Measurements from ENCODE around the gene PADI1.

The PADI1 gene

GRCh38 chr1:17183388-17184160 lies 21.4 kb upstream of the PADI1 start:
- no peak for DNase-seq

- no peak for DNase-seq
Observed at GRCh38 chr1:17184161-17184665, 20.7 kb upstream of the PADI1 start.

GRCh38 chr1:17184822-17185484 lies 20.0 kb upstream of the PADI1 start:
- no peak for DNase-seq

DNA sequence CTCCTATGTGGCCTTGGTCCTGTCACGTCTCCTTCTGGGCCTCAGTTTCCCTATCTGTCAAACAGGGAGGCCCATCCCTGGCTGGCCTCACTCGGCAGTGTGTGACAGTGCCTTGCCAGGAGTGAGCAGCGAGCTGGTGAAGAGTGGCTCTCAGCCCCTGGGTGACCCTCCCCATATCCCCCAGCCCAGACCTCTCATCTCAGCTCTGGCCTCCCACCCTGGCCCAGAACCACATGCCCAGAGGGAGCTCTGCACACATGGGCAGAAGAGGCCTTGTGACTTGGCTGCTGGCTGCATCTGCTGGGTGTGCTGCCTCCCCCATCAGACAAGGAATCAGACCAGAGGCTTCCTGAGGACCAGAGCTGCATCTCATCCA lies 19.5 kb upstream of the PADI1 start:
- DNase-seq: no peak

GRCh38 chr1:17186216-17186909 lies 18.6 kb upstream of the PADI1 start:
- no peak for DNase-seq

- no peak for DNase-seq
Observed at GRCh38 chr1:17187051-17187450, 17.9 kb upstream of the PADI1 start.

GRCh38 chr1:17188217-17188616 lies 16.7 kb upstream of the PADI1 start:
- no peak for DNase-seq

GRCh38 chr1:17188889-17189631 lies 15.9 kb upstream of the PADI1 start:
- no peak for DNase-seq

DNA sequence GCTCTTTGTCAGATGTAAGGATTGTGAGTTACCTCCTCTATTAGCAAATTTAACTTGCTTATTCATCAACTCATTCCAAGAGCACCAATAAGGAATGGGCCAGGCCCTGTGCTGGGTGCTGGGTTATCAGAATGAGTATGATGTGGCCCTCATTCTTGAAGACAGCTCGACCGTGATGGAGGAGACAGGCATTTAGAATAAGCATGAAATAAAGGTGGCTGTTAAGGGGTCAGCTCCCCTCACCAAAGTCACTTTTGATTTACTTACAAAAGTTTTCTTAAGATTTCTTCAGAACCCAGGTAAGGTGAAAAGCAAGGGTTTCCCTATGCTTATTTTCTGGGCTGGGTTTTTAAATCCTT lies 15.3 kb upstream of the PADI1 start:
- no peak for DNase-seq

DNA sequence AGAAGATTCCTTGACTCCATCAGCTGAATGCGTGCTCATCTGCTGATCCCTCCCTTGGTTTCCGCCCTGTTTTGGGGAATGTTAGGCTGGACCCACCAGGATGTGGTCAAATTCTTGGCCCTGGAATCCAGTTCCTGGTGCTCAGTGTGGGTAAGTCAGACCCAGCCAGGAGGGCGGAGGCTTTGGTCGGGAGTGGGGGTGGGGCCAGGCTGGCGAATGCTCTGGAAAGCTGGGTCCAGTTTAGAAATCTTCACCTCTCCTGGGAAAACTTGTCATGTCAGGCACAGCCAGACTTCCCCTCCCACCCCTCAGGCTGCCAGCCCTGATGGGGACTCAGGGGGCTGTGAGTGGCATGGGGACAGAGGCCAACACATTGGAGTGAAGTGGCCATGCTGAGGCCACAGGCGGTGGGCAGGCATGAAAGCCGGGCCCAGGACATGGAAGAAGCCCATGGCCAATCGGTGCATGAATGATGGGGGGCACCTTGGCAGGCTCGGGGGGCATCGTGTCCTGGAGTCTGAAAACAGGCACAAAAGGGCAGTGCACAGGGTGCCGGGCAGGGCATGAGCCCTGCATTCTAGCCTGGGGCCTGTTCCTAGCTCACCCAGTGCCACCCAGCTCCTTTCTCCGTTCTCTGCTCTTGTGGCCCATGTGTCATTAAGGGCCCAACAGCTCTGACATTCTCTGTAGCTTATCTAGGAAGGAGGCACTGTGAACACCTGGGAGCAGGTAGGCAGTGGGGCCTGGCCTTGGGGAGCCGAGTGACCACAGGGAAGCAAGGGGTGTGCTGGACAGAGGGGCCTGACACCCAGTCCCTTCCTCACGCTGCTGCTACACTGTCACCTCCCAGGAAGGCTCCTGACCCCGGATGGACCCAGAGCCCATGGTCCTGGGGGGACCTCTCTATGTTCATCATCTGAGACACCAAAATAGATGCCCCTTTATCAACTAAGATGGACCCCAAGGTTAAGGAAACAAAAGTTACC lies 14.6 kb upstream of the PADI1 start:
- no peak for DNase-seq

DNA sequence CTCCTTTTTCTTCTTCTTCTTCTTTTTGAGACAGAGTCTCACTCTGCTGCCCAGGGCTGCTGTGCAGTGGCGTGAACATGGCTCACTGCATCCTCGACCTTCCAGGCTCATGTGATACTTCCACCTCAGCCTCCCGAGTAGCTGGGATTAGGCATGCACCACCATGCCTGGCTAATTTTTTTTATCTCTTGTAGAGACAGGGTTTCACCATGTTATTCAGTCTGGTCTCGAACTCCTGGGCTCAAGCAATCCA lies 13.0 kb upstream of the PADI1 start:
- DNase-seq: no peak

DNA sequence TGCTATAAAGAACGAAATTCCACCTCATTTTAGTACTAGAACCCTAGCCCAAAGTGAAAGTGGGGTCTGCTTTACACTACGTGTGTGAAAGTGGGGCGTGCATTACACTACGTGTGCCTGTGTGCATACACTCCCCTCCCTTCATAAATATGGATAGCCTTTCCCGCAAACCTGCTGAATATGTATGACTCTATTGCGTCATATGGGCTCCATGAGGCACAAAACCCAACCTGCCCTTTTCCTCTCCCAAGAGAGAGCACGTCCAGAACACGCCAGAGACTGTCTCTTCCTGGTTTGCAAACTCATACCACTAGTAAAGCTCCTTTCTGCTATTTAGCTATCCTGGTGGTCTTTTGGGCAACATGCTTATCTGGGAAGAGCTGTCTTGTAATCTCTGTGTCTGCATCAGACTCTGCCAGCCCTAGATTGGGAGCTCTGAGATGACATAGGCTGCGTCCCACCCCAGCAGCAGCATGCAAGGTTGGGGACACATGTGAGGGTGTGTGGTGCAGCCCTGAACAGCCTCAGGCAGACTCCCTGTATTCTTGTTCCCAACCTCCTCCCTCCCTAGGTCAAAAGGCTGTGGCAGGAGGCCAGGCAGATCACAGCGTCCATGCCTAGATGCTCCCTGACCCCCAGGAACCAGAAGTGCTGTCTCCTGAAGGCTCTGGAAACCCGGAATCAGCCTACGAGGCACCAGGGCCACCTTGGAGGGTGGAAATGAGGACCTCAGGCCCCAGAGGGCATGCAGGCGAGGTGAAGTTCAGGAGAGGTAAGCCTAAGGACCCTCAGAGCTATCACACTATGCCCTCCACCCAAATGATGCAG lies 12.3 kb upstream of the PADI1 start:
- DNase-seq: no peak

GRCh38 chr1:17193222-17194132 lies 11.5 kb upstream of the PADI1 start:
- DNase-seq: no peak

DNA sequence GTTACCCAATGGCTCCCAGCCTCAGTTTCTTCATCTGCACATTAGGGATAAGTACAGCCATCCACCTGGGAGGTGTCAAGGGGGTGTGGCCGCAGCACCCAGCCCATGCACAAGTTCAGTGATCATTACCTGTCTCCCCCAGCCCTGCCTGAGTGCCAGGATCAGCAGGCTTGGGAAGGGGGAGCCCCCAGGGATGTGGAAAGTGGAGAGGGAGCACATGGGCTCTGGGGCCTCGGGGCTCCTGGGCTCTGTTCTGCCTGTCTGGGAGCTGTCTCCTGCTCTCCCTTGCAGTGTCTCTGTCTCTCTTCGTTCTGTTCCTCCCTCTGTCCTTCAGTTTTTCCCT lies 10.8 kb upstream of the PADI1 start:
- DNase-seq: no peak

- DNase-seq: no peak
Observed at GRCh38 chr1:17194615-17195528, 10.1 kb upstream of the PADI1 start.

- DNase-seq: no peak
Observed at GRCh38 chr1:17195731-17196130, 9.2 kb upstream of the PADI1 start.

DNA sequence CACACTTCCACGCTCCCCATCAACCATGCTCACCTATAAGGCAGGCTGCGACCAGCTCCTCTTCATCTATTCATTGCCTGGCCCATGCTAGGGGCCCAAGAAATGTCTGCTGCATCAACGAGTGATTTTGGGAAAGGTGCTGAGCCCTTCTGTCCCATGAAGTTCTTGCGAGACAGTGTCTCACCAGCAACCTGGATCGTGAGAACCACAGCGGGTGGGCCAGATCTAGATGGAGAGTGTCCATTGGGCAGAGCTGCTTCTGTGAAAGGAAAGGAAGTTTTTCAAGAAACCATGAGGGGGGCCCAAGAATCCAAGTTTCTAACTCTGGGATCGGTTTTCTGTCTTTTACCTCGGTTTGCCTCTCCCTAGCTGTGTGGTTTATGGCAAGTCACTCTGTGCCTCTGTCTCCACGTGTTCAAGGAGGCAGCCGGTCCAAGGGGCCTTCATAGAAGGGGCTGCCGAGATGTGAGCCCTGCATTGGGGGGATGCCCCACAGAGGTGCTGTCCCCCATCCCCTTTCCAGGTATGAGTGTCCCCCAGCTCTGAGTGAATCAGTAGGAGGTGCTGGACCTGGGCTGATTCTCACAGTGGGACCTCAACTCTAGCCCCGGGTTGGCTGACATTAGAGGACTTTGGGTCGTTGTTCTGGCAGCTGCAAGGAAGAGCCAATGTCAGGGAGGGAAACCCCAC lies 8.3 kb upstream of the PADI1 start:
- no peak for DNase-seq

DNA sequence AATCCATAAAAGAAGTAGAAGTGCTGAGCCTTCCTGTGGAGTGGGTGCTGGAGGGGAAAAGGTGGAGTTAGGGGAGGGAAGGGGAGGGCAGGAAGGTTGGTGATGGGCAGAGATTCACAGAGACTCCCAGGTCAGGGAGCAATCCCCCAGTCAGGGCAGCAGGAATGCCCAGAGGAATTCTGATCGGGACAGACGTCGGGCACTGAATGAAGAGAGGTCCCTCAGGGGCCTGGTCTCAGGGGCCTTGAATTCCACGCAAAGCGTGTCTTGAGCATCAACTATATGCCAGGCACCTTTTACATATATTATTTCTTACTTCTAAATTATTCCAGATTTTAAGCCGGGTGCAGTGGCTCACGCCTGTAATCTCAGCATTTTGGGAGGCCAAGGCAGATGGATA lies 7.2 kb upstream of the PADI1 start:
- no peak for DNase-seq

Data from activated T-cell treated with anti-CD3 and anti-CD28 coated beads, Interleukin-2, amount 50 U/mL, for 1 hour (primary cell).